Esophagus muscularis mucosa (tissue), 4 donors: ENCODE measurements around the gene LIN28A. TPM values are rescaled to one million over a fixed set of nuclear protein-coding genes. Genes with fewer than 3 reads are reported as not detected.

Experiments
- DNase-seq: peaks from one replicate; pipeline ENCODE4 v3.0.0-alpha.2; 2017; ENCODE audit errors: extremely low spot score
- H3K27ac ChIP-seq, 4 donors: fragments of 200-600 bp; sonication (generic); replicated peaks in 1 of 4; 1 replicate in 3 of 4; 2 replicates in 1 of 4; pipeline ENCODE4 v1.5.1; 2016 to 2019; ENCODE audit warnings: mild to moderate bottlenecking in 1 of 4
- H3K27me3 ChIP-seq, 4 donors: fragments of 200-600 bp; sonication (generic); one replicate each; pipeline versions ENCODE4 v1.5.1 to v1.6.0; 2016 to 2019
- H3K36me3 ChIP-seq, 4 donors: fragments of 200-600 bp; sonication (generic); one replicate each; pipeline ENCODE4 v1.5.1; 2016 to 2019
- H3K4me1 ChIP-seq, 4 donors: fragments of 200-600 bp; sonication (generic); one replicate each; pipeline ENCODE4 v1.5.1; 2016 to 2019
- H3K4me3 ChIP-seq, 4 donors: fragments of 200-600 bp; sonication (generic); 1 replicate in 2 of 4; 2 replicates in 2 of 4; pipeline ENCODE4 v1.5.1; 2016 to 2019; ENCODE audit warnings: mild to moderate bottlenecking in 4 of 4, moderate library complexity in 1 of 4
- H3K9me3 ChIP-seq, 4 donors: fragments of 200-600 bp; sonication (generic); 1 replicate in 3 of 4; 2 replicates in 1 of 4; pipeline ENCODE4 v1.5.1; 2016 to 2019
- CTCF ChIP-seq, 3 experiments: fragments of 200-600 bp in 2 of 3; fragments of 450-650 bp in 1 of 3; sonication (generic) in 2 of 3; IDR thresholded peaks; one replicate each; pipeline ENCODE4 v1.5.1; 2017 to 2019; ENCODE audit warnings: antibody characterized with exemption in 3 of 3, mild to moderate bottlenecking in 2 of 3, moderate library complexity in 1 of 3
- EP300 ChIP-seq: sonication (generic); formaldehyde crosslinking; IDR thresholded peaks from one replicate; pipeline ENCODE4 v1.6.1; 2017; ENCODE audit warnings: antibody characterized with exemption
- POLR2A ChIP-seq: fragments of 450-650 bp; IDR thresholded peaks from one replicate; pipeline ENCODE4 v1.6.1; 2017; ENCODE audit warnings: antibody characterized with exemption, moderate library complexity, mild to moderate bottlenecking, low read depth
- POLR2AphosphoS5 ChIP-seq, 2 donors: sonication (generic); formaldehyde crosslinking; IDR thresholded peaks; one replicate each; pipeline ENCODE4 v1.6.1; 2017; ENCODE audit warnings: antibody characterized with exemption in 2 of 2
- WGBS: methylation state at CpG from one replicate; pipeline ENCODE4 v1.1.5; 2018; 5-methylcytosine and 5-hydroxymethylcytosine counted together
- intact Hi-C: fragments of 100-400 bp; cut with DNase I; formaldehyde crosslinking; loops from one replicate; pipeline ENCODE4 v1.15.1; 2023
- total RNA-seq, 4 donors: library from RNA; depleted of rRNA; stranded (reverse); fragments of >200 nt; gene quantifications; one replicate each; pipeline versions ENCODE4 v1.1.0 to v1.2.1, GENCODE V29; 2016

Gene LIN28A
- total RNA-seq, 4 donors from 2014 or later = not detected

- intact Hi-C loops = no loop called here
- WGBS = 68% methylated on average over 2 of the region's 2 CpGs
- H3K4me3 ChIP-seq = no peak overlapping the region
- peaks cover 0 to 22% (median 0%) of the 10 kb centered on the region in 4 donors for H3K27me3 ChIP-seq
- H3K27ac ChIP-seq = no peak overlapping the region
- no peak for TF ChIP-seq POLR2AphosphoS5 (IDR thresholded peaks at IDR 0.05)
- no peak for TF ChIP-seq CTCF (IDR thresholded peaks at IDR 0.05)
- TF ChIP-seq POLR2A = no peak
- TF ChIP-seq EP300 = no peak
- peaks cover 20 to 30% (median 28%) of the 10 kb centered on the region in 4 donors for H3K4me1 ChIP-seq
- H3K36me3 ChIP-seq = peaks cover 0 to 8% (median 4%) of the 10 kb centered on the region in 4 donors
- no peak for DNase-seq
- no peaks in the 10 kb centered on the region for H3K9me3 ChIP-seq
Observed at GRCh38 chr1:26429721-26430120, 19.1 kb downstream of the LIN28A start.

- Histone ChIP-seq H3K4me3 (peak within 1 kb of the TSS; percentile 60 to 76 (median 63)), H3K9me3 (no peaks in the 10 kb centered on the region), H3K4me1 (peaks cover 20 to 31% (median 28%) of the 10 kb centered on the region in 4 donors), H3K36me3 (peaks cover 9 to 30% (median 23%) of the 10 kb centered on the region in 4 donors), H3K27ac (peak within 1 kb of the TSS; percentile 74 to 82 (median 78)), H3K27me3 (no peaks in the 10 kb centered on the region)
- intact Hi-C loops = no loop called here
- peak; percentile 99 for DNase-seq
- peak; percentile 98 to 99 for TF ChIP-seq POLR2AphosphoS5 (IDR thresholded peaks at IDR 0.05)
- peak in 1 of 3 experiments; percentile 40 for TF ChIP-seq CTCF (IDR thresholded peaks at IDR 0.05)
- TF ChIP-seq POLR2A = peak; percentile 61
- TF ChIP-seq EP300 = no peak
- WGBS = under 1% methylated on average over 37 of the region's 45 CpGs
Observed at GRCh38 chr1:26431979-26432695, 21.5 kb downstream of the LIN28A start, which contains the start of gene DHDDS. DHDDS (plus strand) TSS chr1:26432321; CDS start chr1:26432946, 625 bp downstream.

- H3K4me3 ChIP-seq = peak overlapping the region; percentile 60 to 76 (median 63)
- peaks cover 10 to 37% (median 29%) of the 10 kb centered on the region in 4 donors for H3K36me3 ChIP-seq
- WGBS = 63% methylated on average over 3 of the region's 3 CpGs
- peaks cover 20 to 31% (median 28%) of the 10 kb centered on the region in 4 donors for H3K4me1 ChIP-seq
- no peak for DNase-seq
- intact Hi-C loops = no loop called here
- H3K9me3 ChIP-seq = no peaks in the 10 kb centered on the region
- TF ChIP-seq CTCF (IDR thresholded peaks at IDR 0.05) (no peak), EP300 (no peak), POLR2AphosphoS5 (IDR thresholded peaks at IDR 0.05) (no peak), POLR2A (no peak)
- no peaks in the 10 kb centered on the region for H3K27me3 ChIP-seq
- peak overlapping the region; percentile 74 to 82 (median 78) for H3K27ac ChIP-seq
Observed at GRCh38 chr1:26432793-26433192, 22.2 kb downstream of the LIN28A start.

- H3K4me3 ChIP-seq = no peak overlapping the region
- H3K27ac ChIP-seq = no peak overlapping the region
- H3K27me3 ChIP-seq = no peaks in the 10 kb centered on the region
- no peaks in the 10 kb centered on the region for H3K9me3 ChIP-seq
- DNase-seq = no peak
- H3K4me1 ChIP-seq = peaks cover 20 to 31% (median 28%) of the 10 kb centered on the region in 4 donors
- intact Hi-C loops = no loop called here
- H3K36me3 ChIP-seq = peaks cover 24 to 51% (median 44%) of the 10 kb centered on the region in 4 donors
- TF ChIP-seq POLR2AphosphoS5 (IDR thresholded peaks at IDR 0.05) (no peak), POLR2A (no peak), EP300 (no peak), CTCF (IDR thresholded peaks at IDR 0.05) (no peak)
Observed at GRCh38 chr1:26434161-26434752, 23.6 kb downstream of the LIN28A start.
